Measurements from ENCODE around the gene RYR2.

RYR2 gene

GRCh38 chr1:237033061-237033460 is 8.9 kb upstream of the RYR2 start:
- DNase-seq = no peak

- DNase-seq = no peak
Measured at GRCh38 chr1:237033804-237034203, 8.2 kb upstream of the RYR2 start.

- DNase-seq = no peak
Measured at GRCh38 chr1:237035759-237036158, 6.2 kb upstream of the RYR2 start.

GRCh38 chr1:237038211-237038610 is 3.8 kb upstream of the RYR2 start:
- DNase-seq = no peak

- DNase-seq = no peak
Measured at GRCh38 chr1:237040823-237041222, 1.2 kb upstream of the RYR2 start.

- DNase-seq = no peak
Measured at GRCh38 chr1:237041461-237041794, 556 bp upstream of the RYR2 start.

GRCh38 chr1:237042526-237042891 is 525 bp downstream of the RYR2 start:
- no peak for DNase-seq

GRCh38 chr1:237042892-237043576 is 1.1 kb downstream of the RYR2 start:
- DNase-seq = no peak

- no peak for DNase-seq
Measured at GRCh38 chr1:237043846-237044636, 2.1 kb downstream of the RYR2 start.

- no peak for DNase-seq
Measured at GRCh38 chr1:237045278-237046016, 3.5 kb downstream of the RYR2 start.

- DNase-seq = no peak
Measured at GRCh38 chr1:237048803-237049202, 6.8 kb downstream of the RYR2 start.

- no peak for DNase-seq
Measured at GRCh38 chr1:237050185-237050584, 8.2 kb downstream of the RYR2 start.

- DNase-seq = no peak
Measured at GRCh38 chr1:237050915-237051314, 8.9 kb downstream of the RYR2 start.

- no peak for DNase-seq
Measured at GRCh38 chr1:237054313-237054712, 12.3 kb downstream of the RYR2 start.

- DNase-seq = no peak
Measured at GRCh38 chr1:237058470-237058869, 16.5 kb downstream of the RYR2 start.

- no peak for DNase-seq
Measured at GRCh38 chr1:237059244-237059643, 17.3 kb downstream of the RYR2 start.

GRCh38 chr1:237062976-237063375 is 21.0 kb downstream of the RYR2 start:
- no peak for DNase-seq

- no peak for DNase-seq
Measured at GRCh38 chr1:237065903-237066302, 23.9 kb downstream of the RYR2 start.

- DNase-seq = no peak
Measured at GRCh38 chr1:237070519-237070918, 28.5 kb downstream of the RYR2 start.

GRCh38 chr1:237071641-237072420 is 29.8 kb downstream of the RYR2 start:
- DNase-seq = no peak

- DNase-seq = no peak
Measured at GRCh38 chr1:237074371-237075117, 32.6 kb downstream of the RYR2 start.

GRCh38 chr1:237084341-237085077 is 42.5 kb downstream of the RYR2 start:
- DNase-seq = no peak
